HG02678 (cell line): ENCODE data around the gene BAHD1.

Source experiments
- ATAC-seq: cut with Tn5 transposase; IDR thresholded peaks from one replicate; pipeline ENCODE4 v1.9.1; 2021; ENCODE audit warnings: mild to moderate bottlenecking, moderate library complexity; ENCODE audit not compliant: unreplicated experiment

The BAHD1 gene

DNA sequence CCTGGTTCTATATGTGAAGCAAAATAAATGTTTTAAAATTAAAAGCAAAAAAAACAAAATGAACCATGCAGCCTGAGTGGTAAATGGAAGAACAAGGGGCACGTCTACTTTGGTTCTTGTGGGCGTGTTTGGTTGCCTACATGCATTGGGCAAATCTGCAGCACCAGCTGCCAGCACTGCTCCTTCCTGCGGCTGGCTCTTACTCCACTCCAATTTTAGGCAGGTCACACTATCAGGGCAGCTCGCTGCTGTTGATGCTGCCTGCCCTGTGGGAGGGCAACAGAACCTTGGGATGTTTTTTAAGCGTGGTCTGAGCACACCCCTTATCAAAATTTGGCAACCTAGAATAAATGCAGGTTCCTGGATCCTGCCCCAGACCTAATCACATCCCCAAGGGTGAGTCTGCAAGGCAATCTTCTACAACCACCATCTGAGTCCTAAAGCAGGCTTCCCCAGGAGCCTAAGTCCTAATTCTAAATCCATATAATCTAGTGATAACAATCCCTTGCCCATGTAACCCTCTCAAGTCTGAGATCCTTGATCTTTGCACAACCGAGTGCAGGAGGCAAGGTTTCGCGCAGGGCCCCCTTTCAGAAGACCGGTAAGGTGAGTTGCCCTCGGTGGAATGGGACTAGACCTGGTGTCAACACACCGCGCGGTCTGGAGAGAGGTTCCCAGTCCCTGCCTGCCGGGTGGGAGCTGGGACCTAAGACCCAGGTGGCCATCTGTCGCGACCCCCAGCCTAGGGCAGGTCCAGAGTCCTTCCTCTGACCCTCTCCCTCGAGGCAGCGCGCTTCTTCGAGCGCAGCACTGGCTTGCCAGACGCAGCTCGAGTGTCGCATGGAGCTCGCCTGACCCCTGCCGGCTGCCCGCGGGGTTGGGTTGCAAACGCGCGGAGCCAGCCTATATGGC is 19.3 kb upstream of the BAHD1 start:
- peak; percentile 62 for ATAC-seq

DNA sequence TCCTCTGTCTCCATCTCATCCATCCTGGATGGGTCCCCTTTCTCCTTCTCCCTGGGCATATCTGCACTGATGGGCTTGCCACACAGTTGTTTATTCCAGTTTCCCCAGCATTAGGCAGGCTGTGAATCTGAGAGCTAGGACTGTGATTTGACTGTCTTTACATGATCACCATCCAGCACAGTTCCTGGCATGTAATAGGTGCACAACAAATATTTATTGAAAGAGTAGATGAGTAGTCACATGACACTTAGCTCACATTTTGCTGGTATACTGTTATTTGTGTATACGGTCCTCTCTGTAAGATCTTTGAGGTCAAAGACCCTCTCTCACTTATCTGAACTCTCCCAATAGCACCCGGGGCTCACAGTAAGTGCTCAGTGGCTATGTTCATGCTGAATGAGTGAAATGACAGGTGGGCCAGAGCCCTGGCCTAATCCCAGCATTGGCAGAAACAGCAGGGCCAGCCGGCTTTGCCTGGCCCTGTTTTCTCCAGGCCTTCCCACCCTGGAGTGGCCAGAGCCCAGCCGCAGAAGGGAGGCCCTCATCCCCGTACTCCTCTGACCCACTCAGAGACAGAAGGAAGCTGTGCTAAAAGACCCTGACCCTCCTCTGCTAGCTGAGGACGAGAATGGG is 16.2 kb upstream of the BAHD1 start:
- ATAC-seq: no peak

DNA sequence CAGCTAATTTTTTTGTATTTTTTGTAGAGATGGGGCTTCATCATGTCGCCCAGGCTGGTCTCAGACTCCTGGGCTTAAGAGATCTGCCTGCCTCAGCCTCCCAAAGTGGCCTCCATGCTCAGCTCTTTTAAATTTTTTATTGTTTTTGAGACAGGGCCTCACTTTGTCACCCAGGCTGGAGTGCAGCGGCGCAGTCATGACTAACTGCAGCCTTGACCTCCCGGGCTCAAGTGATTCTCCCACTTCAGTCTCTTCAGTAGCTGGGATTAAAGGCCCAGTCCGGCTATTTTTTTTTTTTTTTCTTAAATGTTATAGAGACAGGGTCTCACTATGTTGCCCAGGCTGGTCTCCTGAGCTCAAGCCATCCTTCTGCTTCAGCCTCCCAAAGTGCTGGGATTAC is 15.1 kb upstream of the BAHD1 start:
- ATAC-seq: no peak

DNA sequence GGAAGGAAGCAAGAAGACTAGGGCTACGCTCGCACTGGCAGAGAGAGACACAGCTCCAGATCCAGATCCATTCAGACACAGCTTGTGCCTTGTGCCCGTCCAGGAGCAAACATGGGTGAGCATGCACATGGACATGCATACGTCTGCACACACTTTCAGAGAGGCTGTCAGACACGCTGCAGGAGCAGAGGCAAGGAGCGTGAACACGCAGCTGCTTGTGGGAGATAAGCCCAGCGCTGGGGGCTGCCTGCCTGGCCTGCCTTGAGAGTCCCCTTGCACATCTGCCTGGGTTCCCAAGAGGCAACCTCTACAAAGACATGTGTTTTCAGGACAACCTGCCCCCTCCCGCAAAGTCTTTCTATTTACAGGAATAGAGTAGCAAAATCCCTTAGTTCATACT is 13.6 kb upstream of the BAHD1 start:
- ATAC-seq: no peak

DNA sequence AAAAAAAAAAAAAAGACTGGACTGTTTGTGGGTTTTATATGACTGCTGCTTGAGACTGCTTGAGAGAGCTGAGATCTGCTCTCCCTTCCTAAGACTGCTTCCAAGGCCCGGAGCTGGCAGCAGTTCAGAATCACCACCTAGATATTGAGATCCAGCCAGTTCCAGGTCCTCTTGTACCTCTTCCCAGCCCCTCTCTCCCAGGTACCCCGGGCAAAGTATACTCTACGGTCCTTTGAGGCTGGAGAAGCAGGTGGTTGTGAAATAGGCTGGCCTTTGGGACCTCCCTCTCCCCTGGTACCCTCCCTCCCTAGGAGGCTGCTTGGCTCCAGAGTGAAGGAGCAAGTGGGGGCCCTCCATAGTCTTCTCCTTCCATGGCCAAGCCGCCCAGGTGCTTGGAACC is 12.6 kb upstream of the BAHD1 start:
- ATAC-seq: no peak

DNA sequence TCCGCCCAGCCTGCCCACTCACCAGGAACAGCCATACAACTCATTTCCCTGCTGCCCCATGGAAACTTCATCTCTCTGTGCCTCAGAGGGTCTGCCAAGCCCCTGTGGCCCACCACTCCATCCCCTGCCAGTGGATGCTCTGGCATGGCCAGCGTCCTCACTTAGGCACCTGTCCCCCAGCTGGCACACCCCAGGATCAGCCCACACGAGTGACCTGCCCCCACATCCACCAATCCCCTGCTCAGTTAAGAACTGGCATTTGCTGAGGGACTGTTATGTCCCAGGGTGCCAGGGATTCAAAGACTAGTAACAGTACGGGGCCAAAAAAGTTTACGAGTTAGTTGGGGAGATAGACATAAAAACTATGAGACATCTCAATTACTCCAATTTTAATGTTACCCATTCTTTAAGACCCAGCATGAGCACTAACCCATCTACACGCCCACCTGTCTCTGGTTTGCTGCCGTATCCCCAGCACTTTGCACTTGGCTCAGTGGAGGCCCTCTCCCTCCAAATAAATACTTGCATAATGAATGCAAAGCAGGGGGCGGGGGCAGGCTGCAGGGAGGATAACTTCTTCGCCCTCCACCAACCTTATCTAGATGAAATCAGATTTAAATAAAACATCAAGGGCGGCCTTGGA is 11.6 kb upstream of the BAHD1 start:
- no peak for ATAC-seq

DNA sequence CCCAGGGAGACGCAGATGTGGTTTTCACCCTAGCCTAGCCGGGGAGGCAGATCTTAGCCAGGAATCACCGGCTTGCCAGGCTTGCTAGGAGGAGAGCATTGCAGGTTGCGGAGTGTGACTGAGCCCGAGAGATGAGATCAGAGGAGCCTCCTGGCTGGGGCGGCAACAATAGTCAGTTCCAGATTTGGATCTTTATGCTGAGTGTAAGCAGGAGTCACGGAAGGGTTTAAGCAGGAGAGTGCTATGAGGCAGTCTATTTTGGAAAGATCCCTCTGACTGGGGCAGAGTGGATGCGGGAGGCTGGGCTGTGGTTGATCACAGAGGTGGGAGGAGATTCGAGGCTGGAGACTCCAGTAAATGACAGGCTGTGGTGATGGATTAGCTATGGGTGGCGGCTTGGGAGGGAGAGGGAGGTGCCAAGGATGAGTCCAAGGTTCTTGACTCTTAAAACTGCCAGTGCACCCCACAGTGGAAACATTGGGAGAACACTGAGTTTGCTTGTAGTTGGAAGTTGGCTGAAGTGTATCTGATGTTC is 10.4 kb upstream of the BAHD1 start:
- ATAC-seq: no peak

DNA sequence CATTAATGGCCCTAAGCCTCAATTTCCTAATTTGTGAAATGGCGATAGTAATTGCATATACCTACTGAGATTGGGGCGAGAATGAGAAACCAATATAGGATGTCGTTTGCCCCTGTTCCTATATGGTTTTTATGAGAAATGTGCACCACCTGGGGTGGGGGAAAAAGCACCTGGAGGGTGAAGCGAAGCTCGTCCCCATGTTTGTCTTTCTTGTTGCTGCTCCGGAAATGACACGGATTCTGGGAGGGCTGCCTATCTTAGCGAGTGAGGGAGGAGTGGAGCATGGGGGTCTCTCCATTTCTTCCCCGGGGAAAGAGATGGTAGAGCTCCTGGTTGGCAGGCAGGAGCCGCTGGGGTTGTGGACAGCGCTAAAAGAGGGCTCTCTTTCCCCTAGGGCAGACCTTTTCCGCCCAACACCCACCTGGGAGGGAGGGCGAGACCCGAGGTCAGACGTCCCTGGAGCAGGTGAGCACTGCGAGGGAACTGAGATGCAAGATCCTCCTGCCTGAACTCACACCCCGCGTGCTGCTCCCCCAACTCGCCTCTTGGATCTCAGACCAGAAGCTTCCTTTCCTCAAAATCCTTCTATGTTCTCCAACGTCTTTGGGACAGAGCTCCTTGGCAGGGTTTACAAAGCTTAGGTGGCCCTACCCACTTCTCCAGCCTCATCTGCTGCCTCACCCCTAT is 5.6 kb upstream of the BAHD1 start:
- ATAC-seq: no peak

DNA sequence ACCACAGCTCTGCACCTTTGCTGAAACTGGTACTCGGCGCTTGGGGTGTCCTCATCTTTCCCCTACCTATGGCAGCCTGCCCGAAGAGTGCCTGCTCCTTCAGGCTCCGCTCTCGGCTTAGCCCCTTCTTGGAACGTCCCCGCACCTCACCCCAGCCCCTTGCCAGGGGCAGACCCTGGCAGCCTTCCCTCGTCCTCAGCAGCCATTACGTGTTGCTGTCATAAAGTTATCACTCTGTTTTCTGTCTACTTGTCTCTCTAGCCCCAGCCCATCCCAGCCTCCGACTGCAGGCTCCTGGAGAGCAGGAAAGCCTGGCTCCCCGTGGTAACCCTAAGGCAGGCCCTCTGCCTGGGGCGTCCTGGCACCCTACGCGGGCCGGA is 5.1 kb upstream of the BAHD1 start:
- ATAC-seq: no peak

DNA sequence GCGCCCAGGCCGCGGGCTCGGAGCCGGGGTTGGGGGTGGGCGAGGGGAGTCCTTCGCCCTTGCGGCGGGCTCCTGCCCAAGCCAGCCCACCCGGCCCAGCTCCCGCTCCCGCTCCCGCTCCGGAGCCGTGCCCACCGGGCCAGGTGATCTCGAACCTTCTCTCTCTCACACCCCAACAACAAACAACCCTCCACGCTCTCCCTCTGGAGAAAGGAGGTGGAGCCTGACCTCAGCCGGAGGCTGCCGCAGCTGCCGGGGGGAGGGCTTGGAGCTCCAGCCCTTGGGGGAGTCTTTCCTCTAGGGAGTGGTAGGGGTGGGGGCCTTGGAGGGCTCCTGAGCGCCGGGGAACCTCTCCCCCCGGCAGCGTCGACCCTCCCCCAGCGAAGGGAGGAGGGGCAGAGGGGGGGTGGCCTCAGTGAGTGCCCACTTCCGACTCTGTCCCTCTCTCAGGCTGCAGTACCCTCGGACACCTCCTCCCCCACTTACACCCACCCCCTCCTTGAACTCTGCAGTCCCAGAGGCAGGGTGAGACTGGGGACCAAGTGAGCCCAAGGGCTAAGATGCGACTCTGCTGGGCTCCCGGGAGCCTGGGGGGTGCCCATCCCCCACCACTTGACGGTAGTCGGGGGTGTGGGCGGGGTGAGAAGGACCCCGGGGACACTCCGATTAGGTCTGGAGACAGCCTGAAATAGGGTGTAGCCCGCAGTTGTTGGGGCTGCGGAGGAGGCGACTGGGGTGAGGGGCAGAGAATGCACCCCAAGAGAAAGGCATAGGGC is 4.4 kb upstream of the BAHD1 start:
- ATAC-seq: no peak

DNA sequence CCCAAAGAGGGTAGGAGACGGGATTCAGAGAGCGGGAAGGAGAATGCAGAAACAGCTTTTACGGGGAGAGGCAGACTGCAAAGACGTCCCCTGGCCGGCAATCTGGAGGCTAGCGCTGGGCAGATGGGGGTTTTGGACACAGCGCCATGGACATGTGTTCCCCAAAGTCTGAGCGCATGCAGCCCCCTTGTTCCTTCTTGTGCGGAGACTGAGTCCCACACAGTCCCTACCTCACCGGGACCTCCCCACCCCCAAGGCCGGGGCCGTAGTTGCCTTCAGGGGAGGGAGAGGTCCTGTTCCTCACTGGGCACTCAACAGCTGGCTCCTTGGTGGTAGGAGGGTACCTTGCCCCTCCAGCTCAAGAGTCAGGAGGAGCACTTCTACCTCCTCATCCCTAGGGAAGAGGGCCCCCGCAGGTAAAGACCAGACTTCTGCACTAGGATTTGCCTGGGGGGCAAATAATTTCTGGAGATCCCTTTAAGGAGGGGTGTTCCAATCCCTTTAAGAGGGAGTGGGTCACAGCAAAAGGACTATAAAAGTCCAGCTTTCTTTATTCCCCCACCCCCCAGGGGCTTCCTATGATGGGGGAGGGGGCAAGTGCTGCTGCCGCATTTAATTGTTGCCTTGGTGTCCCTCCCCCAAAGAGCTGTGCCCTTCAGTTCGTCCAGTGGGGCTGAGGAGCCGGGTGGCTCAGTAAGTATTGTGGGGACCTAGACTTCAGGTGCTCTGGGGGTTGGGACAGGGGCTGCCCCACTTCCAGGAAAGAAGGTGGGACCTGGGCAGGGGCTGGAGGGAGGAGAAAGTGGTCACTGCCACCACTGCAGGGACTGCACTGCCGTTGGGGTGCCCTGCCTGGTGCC is 3.6 kb upstream of the BAHD1 start:
- no peak for ATAC-seq

DNA sequence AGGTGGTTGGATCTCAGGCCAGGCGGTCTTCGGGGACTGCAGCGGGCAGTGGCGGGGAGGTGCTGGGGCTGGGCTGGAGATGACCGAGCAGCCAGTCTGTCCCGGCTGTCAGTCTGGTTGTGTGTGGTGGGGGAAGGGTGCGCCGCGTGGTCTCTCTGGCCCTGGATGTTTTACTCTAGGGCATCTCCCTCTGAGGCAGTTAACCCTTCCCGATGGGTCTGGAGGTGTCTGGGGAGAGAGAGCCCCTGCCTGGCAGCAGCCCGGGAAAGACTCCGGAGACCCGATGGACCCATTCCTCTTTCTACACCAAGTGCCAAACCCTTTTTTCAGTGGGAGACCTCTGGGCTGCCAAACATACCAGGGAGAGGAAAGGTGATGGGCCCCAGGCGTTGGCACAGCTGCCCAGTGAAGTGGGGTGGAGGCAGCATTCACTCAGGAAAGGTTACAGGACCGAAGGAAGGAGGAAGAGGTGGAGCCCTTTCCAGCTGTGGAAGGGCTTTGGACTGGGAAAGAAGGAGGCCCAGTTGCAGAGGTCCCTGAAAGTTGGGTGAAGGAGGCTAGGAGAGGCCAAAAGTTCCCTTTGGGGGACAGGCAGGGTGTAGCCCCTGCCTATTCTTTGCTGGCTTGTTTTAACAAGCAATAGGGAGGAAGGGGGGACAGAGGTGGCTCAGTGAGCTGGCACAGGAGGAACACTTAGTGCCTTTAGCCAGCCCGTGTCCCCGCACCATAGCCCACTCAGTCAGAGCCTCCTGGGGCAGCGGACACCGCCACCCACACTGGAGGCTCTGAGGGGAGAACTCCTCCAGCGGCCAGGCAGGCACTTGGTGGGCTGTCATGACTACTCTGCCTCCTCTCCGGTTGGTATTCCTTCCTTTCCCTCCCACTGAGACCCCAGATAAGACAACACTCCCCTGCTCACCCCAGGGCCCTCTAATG is 2.7 kb upstream of the BAHD1 start:
- no peak for ATAC-seq

DNA sequence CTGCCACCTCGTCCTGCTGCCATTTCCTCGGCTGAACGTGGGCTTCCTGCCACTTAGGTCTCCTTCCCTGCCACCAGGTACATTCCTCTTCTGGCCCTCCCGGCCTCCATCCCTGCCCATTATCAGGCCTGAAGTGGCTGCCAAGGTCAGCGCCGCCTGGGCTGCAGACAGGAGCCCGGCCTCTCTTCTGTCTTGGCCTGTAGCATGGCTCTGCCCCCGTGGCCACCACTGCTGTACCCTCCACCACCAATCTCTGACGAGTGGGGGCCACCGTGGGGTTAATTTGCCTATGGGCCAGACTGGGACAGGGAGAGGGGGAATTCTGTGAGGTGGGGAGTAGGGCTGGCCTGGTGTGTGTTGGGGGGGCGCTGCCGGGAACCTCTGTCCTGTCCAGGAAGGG is 2.0 kb upstream of the BAHD1 start:
- no peak for ATAC-seq

DNA sequence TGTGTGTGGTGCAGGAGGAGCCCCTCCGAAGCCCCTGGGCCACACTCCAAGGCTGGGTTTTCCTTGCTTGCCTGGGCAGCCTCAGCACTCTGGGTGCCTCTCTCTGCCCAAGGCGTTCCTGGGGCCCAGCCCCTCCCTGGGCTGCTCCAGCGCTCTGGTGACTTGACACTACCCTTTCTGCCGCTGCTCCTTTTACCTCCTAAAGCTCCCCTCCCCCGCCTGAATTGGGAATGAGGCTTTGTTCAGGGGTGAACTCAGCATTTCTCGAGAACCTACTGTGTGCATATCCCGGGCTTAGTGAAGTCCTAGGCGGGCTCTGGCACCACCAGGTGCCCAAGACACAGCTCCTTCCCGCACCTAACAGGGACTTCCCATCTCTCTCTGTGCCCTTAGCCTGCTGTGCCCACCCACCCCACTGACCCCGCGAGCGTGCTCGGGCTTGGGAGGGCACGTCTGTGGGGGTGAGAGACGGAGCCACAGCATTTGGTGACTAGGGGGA is 1.2 kb upstream of the BAHD1 start:
- no peak for ATAC-seq

DNA sequence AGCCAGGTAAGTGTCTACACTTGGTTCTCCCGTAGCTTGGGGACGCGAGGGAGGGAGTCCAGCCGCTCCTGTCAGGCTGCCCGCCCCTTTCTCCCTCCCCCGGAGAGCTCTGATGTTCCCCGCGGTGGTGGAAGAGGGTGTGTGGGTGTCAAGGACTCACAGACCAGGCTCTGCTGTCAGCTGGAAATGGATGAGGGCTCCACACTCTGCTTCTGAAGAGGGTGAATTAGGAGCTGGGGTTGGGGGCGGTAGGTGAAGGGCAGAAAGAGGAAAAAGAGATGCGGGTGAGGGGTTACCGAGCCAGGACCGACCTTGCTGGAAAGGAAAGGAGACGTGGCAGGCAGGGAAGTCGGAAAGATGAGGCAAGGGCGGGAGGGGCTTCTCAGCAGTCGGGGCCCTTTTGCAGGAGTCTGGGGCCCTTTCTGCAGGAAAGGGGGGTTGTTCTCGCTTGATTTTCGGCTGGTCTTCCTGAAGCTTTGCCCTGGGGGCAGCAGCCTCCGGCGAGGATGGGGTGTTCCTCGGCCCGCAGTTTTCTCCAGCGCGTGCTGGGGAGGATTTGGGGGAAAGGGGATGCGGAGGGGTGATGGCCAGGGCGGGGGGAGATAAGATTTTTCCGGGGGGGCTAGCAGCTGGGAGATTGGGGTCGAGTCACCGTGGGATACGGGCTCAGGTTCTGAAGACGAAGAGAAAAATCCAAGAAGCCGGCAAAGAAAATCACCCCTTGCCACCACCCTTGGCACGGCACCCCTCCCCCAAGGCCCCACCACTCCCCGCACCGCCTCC is 602 bp upstream of the BAHD1 start:
- ATAC-seq: no peak

DNA sequence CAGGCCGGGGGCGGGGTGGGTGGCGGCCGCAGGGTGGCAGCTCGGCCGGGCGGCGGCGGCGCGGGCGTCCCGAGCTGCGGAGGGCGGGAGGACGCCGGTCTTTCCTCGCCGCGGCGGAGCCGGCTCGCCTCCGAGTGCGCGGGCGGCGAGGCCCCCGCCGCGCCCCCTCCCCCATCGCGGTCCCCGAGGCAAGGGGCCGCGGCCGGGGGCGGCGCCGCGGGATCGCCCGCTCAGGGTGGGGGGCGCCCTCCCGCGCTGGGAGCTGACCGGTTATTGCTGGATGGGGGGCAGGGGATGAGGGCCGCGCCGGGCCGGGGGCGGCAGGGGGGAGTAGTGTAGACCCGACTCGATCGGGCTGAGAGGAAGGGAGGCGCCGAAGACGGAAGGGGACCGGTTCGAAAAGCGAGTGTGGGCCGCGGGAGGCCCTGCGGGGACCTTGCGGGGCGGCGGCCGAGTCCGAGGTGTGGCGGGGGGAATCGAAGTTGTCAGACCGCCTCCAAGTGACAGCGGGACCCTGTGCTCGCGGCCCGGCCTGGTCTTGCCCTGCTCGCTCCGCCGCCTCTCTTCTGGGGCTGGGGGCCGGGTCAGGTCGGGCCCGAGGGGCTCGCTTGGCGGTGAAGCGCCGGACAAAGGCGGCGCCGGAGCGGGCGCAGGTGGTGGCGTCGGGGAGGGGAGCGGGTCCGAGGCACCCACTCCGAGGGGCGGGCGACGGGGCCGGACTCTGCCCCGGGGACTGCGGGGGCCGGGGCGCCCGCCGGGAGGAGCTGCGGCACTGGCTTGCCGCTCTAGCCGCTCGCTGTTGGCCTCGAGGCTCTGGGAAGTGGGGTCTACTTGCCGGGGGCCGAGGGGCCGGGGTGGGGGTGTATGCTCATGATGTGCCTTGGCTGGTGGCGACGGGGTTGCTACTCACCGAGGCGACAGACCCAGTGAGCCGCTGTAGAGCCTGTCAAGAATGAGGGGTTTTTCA is 1.1 kb downstream of the BAHD1 start:
- ATAC-seq: peak; percentile 7
